ENCODE data around the gene IL17RA. TPM values are rescaled to one million over a fixed set of nuclear protein-coding genes. Genes with fewer than 3 reads are reported as not detected.

Gene IL17RA
- total RNA-seq, 4 donors from 2014 or later = 23.7 to 48.4 (median 31.0) TPM

GRCh38 chr22:17056058-17056457 lies 28.7 kb upstream of the IL17RA start:
- no peak for DNase-seq (ENCODE audit: low spot score)
- no peak for TF ChIP-seq CTCF (IDR thresholded peaks at IDR 0.05)
- no peak for ATAC-seq (ENCODE audit: low FRiP score)

- TF ChIP-seq CTCF (IDR thresholded peaks at IDR 0.05) = no peak
- ATAC-seq (ENCODE audit: low FRiP score) (no peak), DNase-seq (ENCODE audit: low spot score) (no peak)
Measured at GRCh38 chr22:17056807-17057206, 28.0 kb upstream of the IL17RA start.

GRCh38 chr22:17057959-17058814 lies 26.6 kb upstream of the IL17RA start:
- peak in 1 of 3 donors; percentile 30 for TF ChIP-seq CTCF (IDR thresholded peaks at IDR 0.05)
- DNase-seq (ENCODE audit: low spot score) = peak; percentile 39
- no peak for ATAC-seq (ENCODE audit: low FRiP score)

- ATAC-seq (ENCODE audit: low FRiP score) (no peak), DNase-seq (ENCODE audit: low spot score) (no peak)
- TF ChIP-seq CTCF (IDR thresholded peaks at IDR 0.05) = no peak
Measured at GRCh38 chr22:17060126-17060525, 24.7 kb upstream of the IL17RA start.

- DNase-seq (ENCODE audit: low spot score) = no peak
- TF ChIP-seq CTCF (IDR thresholded peaks at IDR 0.05) = no peak
Measured at GRCh38 chr22:17063411-17064106, 21.2 kb upstream of the IL17RA start.

GRCh38 chr22:17064498-17065100 lies 20.2 kb upstream of the IL17RA start:
- no peak for ATAC-seq (ENCODE audit: low FRiP score)
- DNase-seq (ENCODE audit: low spot score) = no peak
- TF ChIP-seq CTCF (IDR thresholded peaks at IDR 0.05) = no peak

More at GRCh38 chr22:17063411-17064106, 21.2 kb upstream of the IL17RA start:
- no peak for ATAC-seq (ENCODE audit: low FRiP score)
